ENCODE measurements around the gene PAFAH1B1.
"Not testable (repeated sequence)": the region's sequence is repeated elsewhere in the genome, so short reads cannot be mapped to it uniquely, and the experiment has no call there.

DNA sequence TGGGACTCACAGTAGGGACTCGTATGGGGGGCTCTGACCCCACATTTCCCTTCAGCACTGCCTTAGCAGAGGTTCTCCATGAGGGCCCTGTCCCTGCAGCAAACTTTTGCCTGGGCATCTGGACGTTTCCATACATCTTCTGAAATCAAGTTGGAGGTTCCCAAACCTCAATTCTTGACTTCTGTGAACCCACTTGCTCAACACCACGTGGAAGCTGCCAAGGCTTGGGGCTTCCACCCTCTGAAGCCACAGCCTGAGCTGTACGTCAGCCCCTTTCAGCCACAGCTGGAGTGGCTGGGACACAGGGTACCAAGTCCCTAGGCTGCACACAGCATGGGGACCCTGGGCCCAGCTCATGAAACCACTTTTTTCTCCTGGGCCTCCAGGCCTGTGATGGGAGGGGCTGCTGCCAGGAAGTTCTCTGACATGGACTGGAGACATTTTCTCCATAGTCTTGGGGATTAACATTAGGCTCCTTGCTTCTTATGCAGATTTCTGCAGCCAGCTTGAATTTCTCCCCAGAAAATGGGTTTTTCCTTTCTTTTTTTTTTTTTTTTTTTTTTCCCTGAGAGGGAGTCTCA is 29.4 kb downstream of the PAFAH1B1 start:
- not testable (repeated sequence) for TF ChIP-seq CTCF, POLR2A (IDR thresholded peaks at IDR 0.05)

Data from heart left ventricle (tissue), 13 donors.